Testis (tissue), 3 donors: ENCODE measurements around the gene ABHD16B. TPM values are rescaled to one million over a fixed set of nuclear protein-coding genes. Genes with fewer than 3 reads are reported as not detected.

Experiments
- DNase-seq: peaks from one replicate; pipeline ENCODE4 v3.0.0-alpha.2; 2019
- H3K27ac ChIP-seq, 2 donors: fragments of 200-600 bp; sonication (generic); one replicate each; pipeline ENCODE4 v1.5.1; 2019
- H3K27me3 ChIP-seq: fragments of 200-600 bp; sonication (generic); one replicate; pipeline ENCODE4 v1.5.1; 2019
- H3K36me3 ChIP-seq: fragments of 200-600 bp; sonication (generic); one replicate; pipeline ENCODE4 v1.5.1; 2017; ENCODE audit warnings: low read depth; ENCODE audit errors: missing control alignments
- H3K4me1 ChIP-seq: fragments of 200-600 bp; sonication (generic); one replicate; pipeline ENCODE4 v1.5.1; 2019
- H3K4me3 ChIP-seq, 2 donors: fragments of 200-600 bp; sonication (generic); one replicate each; pipeline ENCODE4 v1.5.1; 2017 to 2019
- H3K9me3 ChIP-seq: fragments of 200-600 bp; sonication (generic); one replicate; pipeline ENCODE4 v1.5.1; 2017
- POLR2A ChIP-seq: fragments of 450-650 bp; IDR thresholded peaks from one replicate; pipeline ENCODE4 v1.6.1; 2017; ENCODE audit warnings: antibody characterized with exemption, mild to moderate bottlenecking, moderate library complexity
- WGBS, 2 donors: methylation state at CpG; one replicate each; pipeline ENCODE4 v1.1.5; 2018; 5-methylcytosine and 5-hydroxymethylcytosine counted together
- intact Hi-C: fragments of 100-400 bp; cut with DNase I; formaldehyde crosslinking; loops from one replicate; pipeline ENCODE4 v1.15.1; 2023; ENCODE audit warnings: low total_unique reads
- polyA plus RNA-seq: library from polyadenylated mRNA; stranded (reverse); fragments of 350-450 nt; fragmentation: Illumina TruSeq; extraction: RNeasy Lipid Tissue Mini Kit (QIAGEN cat#74804); gene quantifications from one replicate; pipeline ENCODE4 v1.2.3, GENCODE V29; 2014; ENCODE audit warnings: low read depth, low replicate concordance; ENCODE audit not compliant: insufficient read depth
- total RNA-seq, 2 donors: library from RNA; depleted of rRNA; stranded (reverse); fragments of >200 nt; gene quantifications; one replicate each; pipeline ENCODE4 v1.2.3, GENCODE V29; 2016
- TF ChIP-seq, protein P1 (sequence below), 3 experiments: fragments of 450-650 bp in 2 of 3; fragments of 200-600 bp in 1 of 3; sonication (generic) in 1 of 3; IDR thresholded peaks; one replicate each; pipeline ENCODE4 v1.5.1; 2016 to 2019; ENCODE audit warnings: antibody characterized with exemption in 3 of 3, mild to moderate bottlenecking in 2 of 3, moderate library complexity in 1 of 3

ABHD16B gene
- total and polyA plus RNA-seq, 3 donors from 2014 or later, result 10.8 to 20.9 (median 13.8) TPM

DNA sequence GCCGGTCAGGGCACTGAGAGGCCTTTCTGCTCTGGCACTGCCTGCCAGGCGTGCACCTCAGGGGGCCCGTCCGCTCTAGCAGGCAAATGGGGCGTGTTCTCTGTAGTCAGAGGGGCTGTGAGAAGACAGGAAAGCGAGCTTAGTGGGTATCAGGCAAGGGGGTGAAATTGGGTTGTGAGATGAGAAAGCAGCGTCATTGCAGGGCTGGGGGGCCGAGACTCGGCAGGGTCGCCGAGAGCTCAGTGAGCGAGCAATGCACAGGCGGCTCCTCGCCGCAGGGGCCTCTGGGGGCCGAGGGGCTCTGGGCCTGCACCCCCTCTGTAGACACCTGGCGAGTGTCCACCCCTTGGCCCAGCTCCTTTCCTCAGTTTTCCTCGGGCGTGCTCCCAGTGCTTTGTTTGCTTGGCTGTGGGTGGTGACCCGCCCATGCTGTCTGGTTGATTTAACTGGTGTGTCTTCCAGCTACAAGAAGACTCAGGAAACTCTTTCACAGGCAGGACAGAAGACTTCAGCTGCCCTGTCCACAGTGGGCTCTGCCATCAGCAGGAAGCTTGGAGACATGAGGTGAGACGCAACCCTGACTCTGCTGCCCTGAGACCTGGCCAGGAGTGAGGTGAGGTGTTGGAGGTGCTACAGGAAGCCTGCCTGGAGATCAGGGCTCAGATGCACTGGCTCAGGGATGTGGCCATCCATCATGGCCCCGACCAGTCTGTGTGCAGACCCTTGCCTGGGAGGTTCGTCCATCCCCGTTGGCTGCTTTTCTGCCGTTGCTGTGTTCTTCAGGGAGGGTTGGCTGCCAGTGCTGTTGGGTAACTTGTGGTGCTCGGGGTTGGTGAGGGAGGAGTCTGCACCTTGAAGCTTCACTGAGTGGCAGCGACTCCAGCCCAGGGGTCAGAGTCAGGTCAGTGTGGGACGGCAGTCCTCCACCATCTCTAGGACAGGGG, 21.2 kb downstream of the ABHD16B start:
- intact Hi-C loops, result no loop called here
- Histone ChIP-seq H3K27ac (no peak overlapping the region), H3K9me3 (no peaks in the 10 kb centered on the region), H3K27me3 (no peaks in the 10 kb centered on the region), H3K36me3 (no peaks in the 10 kb centered on the region), H3K4me3 (no peak overlapping the region), H3K4me1 (peaks cover 10% of the 10 kb centered on the region)
- TF ChIP-seq, protein P1, sequence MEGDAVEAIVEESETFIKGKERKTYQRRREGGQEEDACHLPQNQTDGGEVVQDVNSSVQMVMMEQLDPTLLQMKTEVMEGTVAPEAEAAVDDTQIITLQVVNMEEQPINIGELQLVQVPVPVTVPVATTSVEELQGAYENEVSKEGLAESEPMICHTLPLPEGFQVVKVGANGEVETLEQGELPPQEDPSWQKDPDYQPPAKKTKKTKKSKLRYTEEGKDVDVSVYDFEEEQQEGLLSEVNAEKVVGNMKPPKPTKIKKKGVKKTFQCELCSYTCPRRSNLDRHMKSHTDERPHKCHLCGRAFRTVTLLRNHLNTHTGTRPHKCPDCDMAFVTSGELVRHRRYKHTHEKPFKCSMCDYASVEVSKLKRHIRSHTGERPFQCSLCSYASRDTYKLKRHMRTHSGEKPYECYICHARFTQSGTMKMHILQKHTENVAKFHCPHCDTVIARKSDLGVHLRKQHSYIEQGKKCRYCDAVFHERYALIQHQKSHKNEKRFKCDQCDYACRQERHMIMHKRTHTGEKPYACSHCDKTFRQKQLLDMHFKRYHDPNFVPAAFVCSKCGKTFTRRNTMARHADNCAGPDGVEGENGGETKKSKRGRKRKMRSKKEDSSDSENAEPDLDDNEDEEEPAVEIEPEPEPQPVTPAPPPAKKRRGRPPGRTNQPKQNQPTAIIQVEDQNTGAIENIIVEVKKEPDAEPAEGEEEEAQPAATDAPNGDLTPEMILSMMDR (IDR thresholded peaks at IDR 0.05), result no peak
- no peak for TF ChIP-seq POLR2A
- 88 to 98% methylated on average over 16 to 28 of the region's 28 CpGs for WGBS, 2 donors
- no peak for DNase-seq

DNA sequence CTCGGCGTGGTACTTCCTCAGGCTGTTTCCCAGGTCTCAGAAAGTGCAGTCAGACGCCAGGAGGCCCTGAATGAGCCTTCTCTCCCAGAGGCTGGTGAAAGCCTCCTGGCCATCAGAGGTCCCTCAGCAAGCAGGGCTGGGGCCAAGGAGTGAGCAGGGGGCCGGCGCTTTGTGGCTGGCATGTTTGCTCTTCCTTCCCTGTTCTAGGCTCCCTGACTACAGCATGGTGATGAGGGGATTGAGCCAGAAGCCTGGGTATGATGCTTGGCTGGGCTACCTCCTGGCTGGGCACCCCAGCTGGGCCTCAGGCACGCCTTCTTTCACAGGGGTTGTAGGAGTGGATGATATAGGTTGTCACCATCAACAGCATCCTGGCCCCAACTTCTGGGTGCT, 21.9 kb downstream of the ABHD16B start:
- intact Hi-C loops, result no loop called here
- no peaks in the 10 kb centered on the region for H3K36me3 ChIP-seq
- WGBS, 2 donors, result 97% methylated on average over 6 of the region's 6 CpGs; no CpG with 5 or more reads in 1 of the 2 donors

DNA sequence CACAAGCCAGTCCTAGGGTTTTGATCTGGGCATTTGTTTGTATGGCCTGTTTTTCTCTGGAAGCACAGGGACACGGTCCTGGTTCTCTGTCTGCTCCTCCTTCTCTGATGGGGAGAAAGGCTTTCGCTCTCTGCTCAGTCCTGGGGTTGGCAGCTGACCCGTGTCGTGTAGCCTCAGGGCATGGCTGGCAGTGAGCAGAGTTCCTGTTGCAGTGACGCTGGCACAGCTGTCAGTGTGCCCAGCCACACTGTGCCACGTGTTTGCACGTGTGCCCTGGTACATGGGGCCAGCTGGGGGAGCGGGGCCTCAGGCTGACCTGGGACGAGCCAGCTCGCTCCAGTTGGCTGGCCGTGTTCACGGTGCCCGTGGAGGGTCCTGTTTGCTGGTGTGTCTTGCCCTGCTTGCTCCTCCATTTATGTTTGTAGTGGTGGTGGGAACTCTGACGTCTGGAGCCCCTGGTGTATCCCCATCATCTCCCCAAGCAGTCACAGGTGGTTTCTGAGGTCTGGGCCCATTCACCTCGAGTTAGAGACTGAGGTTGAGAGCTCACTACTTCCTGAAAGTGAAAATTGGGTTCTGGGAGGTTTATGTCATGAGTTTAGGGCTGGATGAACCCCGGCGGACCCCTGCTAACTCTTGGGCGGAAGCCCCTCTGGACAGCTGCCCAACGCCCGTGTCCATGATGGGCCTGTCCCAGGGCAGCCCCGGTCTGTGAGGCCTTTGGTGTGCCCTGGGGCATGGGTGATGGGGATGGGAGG, 23.4 kb downstream of the ABHD16B start:
- Histone ChIP-seq H3K27me3 (no peaks in the 10 kb centered on the region), H3K27ac (no peak overlapping the region), H3K36me3 (no peaks in the 10 kb centered on the region), H3K9me3 (no peaks in the 10 kb centered on the region), H3K4me3 (no peak overlapping the region), H3K4me1 (peaks cover 14% of the 10 kb centered on the region)
- intact Hi-C loops, result no loop called here
- DNase-seq, result no peak
- TF ChIP-seq, protein P1 (IDR thresholded peaks at IDR 0.05), result no peak
- TF ChIP-seq POLR2A, result no peak
- WGBS, 2 donors, result 90% methylated on average over 10 to 21 of the region's 21 CpGs

More for the DNA sequence above, 21.9 kb downstream of the ABHD16B start:
- H3K9me3 ChIP-seq, result no peaks in the 10 kb centered on the region
- DNase-seq, result no peak
- H3K27ac ChIP-seq, result no peak overlapping the region
- H3K4me1 ChIP-seq, result peaks cover 14% of the 10 kb centered on the region
- no peak overlapping the region for H3K4me3 ChIP-seq
- TF ChIP-seq, protein P1 (IDR thresholded peaks at IDR 0.05), result no peak
- no peak for TF ChIP-seq POLR2A
- H3K27me3 ChIP-seq, result no peaks in the 10 kb centered on the region

DNA sequence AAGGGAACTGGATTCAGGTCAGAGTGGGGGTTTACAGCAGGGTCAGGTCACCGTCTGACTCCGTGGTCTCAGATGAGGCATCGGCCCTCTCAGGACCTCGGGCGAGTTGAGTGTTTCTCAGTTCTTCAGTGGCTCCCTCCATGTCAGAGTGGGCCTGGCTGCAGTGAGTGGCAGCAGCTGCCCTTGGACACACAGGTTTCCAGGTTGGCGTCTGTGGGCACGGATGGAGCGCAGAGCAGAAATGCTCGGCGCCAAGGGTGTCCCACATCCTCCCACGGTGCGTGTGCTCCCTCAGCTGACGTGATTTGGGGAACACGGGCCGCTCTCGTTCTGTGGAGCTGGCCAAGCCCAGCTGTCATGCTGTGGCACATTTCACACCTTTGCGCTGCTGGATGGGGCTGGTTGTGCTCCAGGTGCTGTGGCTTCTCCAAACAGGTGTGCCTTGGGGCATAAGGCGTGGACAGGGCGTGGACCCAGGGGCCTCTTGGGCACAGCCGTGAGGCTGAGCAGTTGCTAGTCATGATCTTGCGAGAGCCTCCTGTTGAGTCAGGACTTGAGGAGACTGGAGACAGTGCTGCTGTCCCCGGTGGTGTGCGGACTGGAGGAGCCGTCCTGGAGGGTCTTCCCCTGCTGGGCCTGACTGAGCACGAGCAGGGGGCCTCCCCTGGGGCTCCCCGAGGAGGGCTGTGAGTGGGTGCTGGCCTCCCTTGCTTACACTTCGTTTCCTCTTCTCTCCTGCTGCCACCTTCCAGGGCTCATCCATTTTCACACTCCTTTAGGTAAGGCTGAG, 24.2 kb downstream of the ABHD16B start:
- DNase-seq, result no peak
- intact Hi-C loops, result no loop called here
- TF ChIP-seq, protein P1 (IDR thresholded peaks at IDR 0.05), result no peak
- TF ChIP-seq POLR2A, result no peak
- 89 to 90% methylated on average over 9 to 27 of the region's 27 CpGs for WGBS, 2 donors
- no peaks in the 10 kb centered on the region for H3K9me3 ChIP-seq
- no peak overlapping the region for H3K27ac ChIP-seq
- no peaks in the 10 kb centered on the region for H3K27me3 ChIP-seq
- no peaks in the 10 kb centered on the region for H3K36me3 ChIP-seq
- no peak overlapping the region for H3K4me3 ChIP-seq
- peaks cover 14% of the 10 kb centered on the region for H3K4me1 ChIP-seq
